Endothelial cell of umbilical vein (primary cell): Measurements from ENCODE around the gene HBE1.

Experiments used
- CTCF ChIP-seq, 2 donors: IDR thresholded peaks; 1 replicate in 1 of 2; 2 replicates in 1 of 2; pipeline ENCODE4 v1.5.1; 2011; ENCODE audit warnings: low read length in 2 of 2, mild to moderate bottlenecking in 2 of 2, moderate library complexity in 2 of 2, control low read depth in 1 of 2, inconsistent platforms in 1 of 2, low read depth in 1 of 2; ENCODE audit not compliant: insufficient read depth in 1 of 2; ENCODE audit errors: extremely low read depth in 1 of 2
- EZH2 ChIP-seq: IDR thresholded peaks from 2 replicates; pipeline ENCODE4 v1.6.1; 2012; ENCODE audit warnings: borderline replicate concordance, low read depth, mild to moderate bottlenecking, moderate library complexity, low read length, inconsistent platforms; ENCODE audit not compliant: severe bottlenecking
- FOS ChIP-seq: IDR thresholded peaks from 2 replicates; pipeline ENCODE4 v1.6.1; 2011; ENCODE audit warnings: mild to moderate bottlenecking, low read length, moderate library complexity, borderline replicate concordance; ENCODE audit not compliant: insufficient read depth
- GATA2 ChIP-seq: IDR thresholded peaks from 2 replicates; pipeline ENCODE4 v1.7.0; 2011; ENCODE audit warnings: low read depth, mild to moderate bottlenecking, moderate library complexity, mixed read lengths, low read length; ENCODE audit not compliant: insufficient read length, insufficient read depth
- JUN ChIP-seq: IDR thresholded peaks from 2 replicates; pipeline ENCODE4 v1.6.1; 2011; ENCODE audit warnings: borderline replicate concordance, low read depth; ENCODE audit not compliant: insufficient read length, insufficient read depth
- MAX ChIP-seq: IDR thresholded peaks from 2 replicates; pipeline ENCODE4 v1.6.1; 2011; ENCODE audit not compliant: insufficient read depth, insufficient read length
- MYC ChIP-seq: IDR thresholded peaks from one replicate; pipeline ENCODE4 v1.6.1; 2011; ENCODE audit warnings: mild to moderate bottlenecking, low read depth, low read length
- POLR2A ChIP-seq: IDR thresholded peaks from 2 replicates; pipeline ENCODE4 v1.6.1; 2012; ENCODE audit warnings: low read depth, mild to moderate bottlenecking, control low read depth, low read length
- POLR2AphosphoS5 ChIP-seq: IDR thresholded peaks from 2 replicates; pipeline ENCODE4 v1.6.1; 2012; ENCODE audit warnings: low read depth, mild to moderate bottlenecking, control low read depth, low read length, moderate library complexity; ENCODE audit not compliant: insufficient read depth

- TF ChIP-seq POLR2A (no peak), CTCF (IDR thresholded peaks at IDR 0.05; ENCODE audit: extremely low read depth in 1 of 2, insufficient read depth in 1 of 2, low read depth in 1 of 2, low read length in 2 of 2) (no peak), JUN (no peak), EZH2 (no peak), MAX (no peak), POLR2AphosphoS5 (no peak), MYC (no peak), FOS (no peak), GATA2 (no peak)
These were observed 20.0 kb upstream of the HBE1 start for GRCh38 chr11:5289696-5290095.
